Mesenchymal stem cell (in vitro differentiated cells and primary cell): ENCODE measurements around the gene LHFPL2.

Source experiments
- DNase-seq: peaks from one replicate; pipeline ENCODE4 v3.0.0-alpha.2; 2013
- H2AFZ ChIP-seq: one replicate; pipeline ENCODE4 v1.6.1; 2013; ENCODE audit warnings: low read depth, mild to moderate bottlenecking, control low read depth, inconsistent platforms, low read length, moderate library complexity
- H2AK5ac ChIP-seq: 2 replicates; pipeline ENCODE4 v1.6.1; 2013; ENCODE audit warnings: low read length, moderate library complexity, mild to moderate bottlenecking, inconsistent platforms; ENCODE audit not compliant: severe bottlenecking
- H2BK120ac ChIP-seq: one replicate; pipeline ENCODE4 v1.6.1; 2013; ENCODE audit warnings: low read depth, mild to moderate bottlenecking, inconsistent platforms, low read length, moderate library complexity
- H2BK12ac ChIP-seq, 2 experiments: one replicate each; pipeline ENCODE4 v1.6.1; 2013; ENCODE audit warnings: inconsistent platforms in 2 of 2, low read length in 2 of 2, mild to moderate bottlenecking in 2 of 2, moderate library complexity in 2 of 2, control low read depth in 1 of 2
- H2BK15ac ChIP-seq: one replicate; pipeline ENCODE4 v1.6.1; 2013; ENCODE audit warnings: mild to moderate bottlenecking, low read depth, inconsistent platforms; ENCODE audit not compliant: poor library complexity, severe bottlenecking
- H2BK5ac ChIP-seq: 2 replicates; pipeline ENCODE4 v1.6.1; 2013; ENCODE audit warnings: low read depth, mild to moderate bottlenecking, low read length, control low read depth, inconsistent platforms; ENCODE audit not compliant: poor library complexity, severe bottlenecking
- H3K14ac ChIP-seq, 2 experiments: one replicate each; pipeline ENCODE4 v1.6.1; 2013; ENCODE audit warnings: inconsistent platforms in 2 of 2, low read length in 2 of 2, control low read depth in 1 of 2, mild to moderate bottlenecking in 1 of 2, moderate library complexity in 1 of 2
- H3K18ac ChIP-seq, 2 experiments: one replicate each; pipeline ENCODE4 v1.6.1; 2013; ENCODE audit warnings: inconsistent platforms in 2 of 2, low read length in 2 of 2, control low read depth in 1 of 2, low read depth in 1 of 2, mild to moderate bottlenecking in 1 of 2
- H3K23ac ChIP-seq, 2 experiments: one replicate each; pipeline ENCODE4 v1.6.1; 2013; ENCODE audit warnings: inconsistent platforms in 2 of 2, low read length in 2 of 2, mild to moderate bottlenecking in 2 of 2, moderate library complexity in 2 of 2, control low read depth in 1 of 2
- H3K27ac ChIP-seq: 2 replicates; pipeline ENCODE4 v1.5.1; 2013; ENCODE audit warnings: mild to moderate bottlenecking, moderate library complexity, low read length, control low read depth, inconsistent platforms; ENCODE audit not compliant: poor library complexity, severe bottlenecking
- H3K27me3 ChIP-seq, 2 experiments: 2 replicates each; pipeline versions ENCODE4 v1.6.1 to v1.7.0; 2013; ENCODE audit warnings: low read length in 2 of 2, mild to moderate bottlenecking in 2 of 2, moderate library complexity in 2 of 2, control low read depth in 1 of 2, inconsistent platforms in 1 of 2; ENCODE audit not compliant: control insufficient read depth in 1 of 2, insufficient read depth in 1 of 2
- H3K36me3 ChIP-seq, 2 experiments: 2 replicates each; pipeline versions ENCODE4 v1.6.1 to v1.7.0; 2013; ENCODE audit warnings: low read length in 2 of 2, control low read depth in 1 of 2, inconsistent platforms in 1 of 2, low read depth in 1 of 2, mild to moderate bottlenecking in 1 of 2; ENCODE audit not compliant: insufficient read depth in 2 of 2, control insufficient read depth in 1 of 2
- H3K4ac ChIP-seq, 2 experiments: one replicate each; pipeline ENCODE4 v1.6.1; 2013; ENCODE audit warnings: inconsistent platforms in 2 of 2, low read length in 2 of 2, mild to moderate bottlenecking in 2 of 2, moderate library complexity in 2 of 2, control low read depth in 1 of 2, low read depth in 1 of 2
- H3K4me1 ChIP-seq: 2 replicates; pipeline ENCODE4 v1.6.1; 2013; ENCODE audit warnings: low read depth, low read length, control low read depth; ENCODE audit not compliant: control insufficient read depth, insufficient read depth
- H3K4me2 ChIP-seq: 2 replicates; pipeline ENCODE4 v1.6.1; 2013; ENCODE audit warnings: low read length, mild to moderate bottlenecking, inconsistent platforms; ENCODE audit not compliant: poor library complexity, severe bottlenecking
- H3K4me3 ChIP-seq, 2 experiments: 2 replicates each; pipeline versions ENCODE4 v1.5.1 to v1.7.0; 2013; ENCODE audit warnings: low read length in 2 of 2, mild to moderate bottlenecking in 2 of 2, control low read depth in 1 of 2, low read depth in 1 of 2; ENCODE audit not compliant: insufficient read depth in 1 of 2
- H3K79me1 ChIP-seq: replicated peaks from 2 replicates; pipeline ENCODE4 v1.6.1; 2013; ENCODE audit warnings: mild to moderate bottlenecking, control low read depth, low read length, inconsistent platforms; ENCODE audit not compliant: poor library complexity, severe bottlenecking
- H3K9ac ChIP-seq: 2 replicates; pipeline ENCODE4 v1.7.0; 2013; ENCODE audit warnings: mild to moderate bottlenecking, low read length, moderate library complexity
- H3K9me3 ChIP-seq: 2 replicates; pipeline ENCODE4 v1.7.0; 2013; ENCODE audit warnings: mild to moderate bottlenecking, low read length; ENCODE audit not compliant: control insufficient read depth
- H4K8ac ChIP-seq: one replicate; pipeline ENCODE4 v1.6.1; 2013; ENCODE audit warnings: inconsistent platforms, mild to moderate bottlenecking, low read length, moderate library complexity
- H4K91ac ChIP-seq: one replicate; pipeline ENCODE4 v1.6.1; 2013; ENCODE audit warnings: mild to moderate bottlenecking, low read length, inconsistent platforms
- whole genome bisulfite sequencing: methylation state at CpG from one replicate; pipeline ENCODE4 v1.1.7; 2013; ENCODE audit warnings: mixed read lengths; 5-methylcytosine and 5-hydroxymethylcytosine counted together

LHFPL2 gene

GRCh38 chr5:78660401-78660800 is 11.8 kb upstream of the LHFPL2 start:
- no peak overlapping the region for H4K8ac ChIP-seq
- no peaks in the 10 kb centered on the region for H3K4me1 ChIP-seq
- no peaks in the 10 kb centered on the region for H3K9me3 ChIP-seq
- no peaks in the 10 kb centered on the region for H3K27me3 ChIP-seq
- no peak overlapping the region for H2AFZ ChIP-seq
- no peaks in the 10 kb centered on the region for H3K79me1 ChIP-seq
- no peak overlapping the region for H2BK5ac ChIP-seq
- H3K9ac ChIP-seq = no peak overlapping the region
- no peak overlapping the region for H2BK15ac ChIP-seq
- no peak overlapping the region for H4K91ac ChIP-seq
- no peak overlapping the region for H3K4me2 ChIP-seq
- H3K4ac ChIP-seq = no peak overlapping the region
- H3K23ac ChIP-seq = no peak overlapping the region
- H2BK120ac ChIP-seq = no peak overlapping the region
- no peak overlapping the region for H3K18ac ChIP-seq
- WGBS = no CpG with 5 or more reads among the region's 1 CpG
- H3K27ac ChIP-seq = no peak overlapping the region
- no peak overlapping the region for H2AK5ac ChIP-seq
- no peak overlapping the region for H2BK12ac ChIP-seq
- H3K4me3 ChIP-seq = no peak overlapping the region
- no peaks in the 10 kb centered on the region for H3K36me3 ChIP-seq
- H3K14ac ChIP-seq = no peak overlapping the region
- DNase-seq = no peak

GRCh38 chr5:78659714-78660113 is 11.1 kb upstream of the LHFPL2 start:
- no peak overlapping the region for H2BK5ac ChIP-seq
- 65% methylated on average over 3 of the region's 3 CpGs for WGBS

GRCh38 chr5:78659114-78659513 is 10.5 kb upstream of the LHFPL2 start:
- 97% methylated on average over 3 of the region's 3 CpGs for WGBS
- Histone ChIP-seq H3K27ac (no peak overlapping the region), H3K23ac (no peak overlapping the region), H3K4ac (no peak overlapping the region), H2BK12ac (no peak overlapping the region), H3K18ac (no peak overlapping the region), H3K27me3 (no peaks in the 10 kb centered on the region), H3K14ac (no peak overlapping the region), H2BK120ac (no peak overlapping the region), H2BK5ac (no peak overlapping the region), H2AK5ac (no peak overlapping the region), H3K36me3 (no peaks in the 10 kb centered on the region), H3K4me2 (no peak overlapping the region), H2AFZ (no peak overlapping the region), H3K4me1 (no peaks in the 10 kb centered on the region), H3K79me1 (no peaks in the 10 kb centered on the region), H4K91ac (no peak overlapping the region), H3K9me3 (no peaks in the 10 kb centered on the region), H3K4me3 (no peak overlapping the region), H2BK15ac (no peak overlapping the region), H4K8ac (no peak overlapping the region), H3K9ac (no peak overlapping the region)
- no peak for DNase-seq

More at GRCh38 chr5:78659714-78660113, 11.1 kb upstream of the LHFPL2 start:
- no peak overlapping the region for H2AK5ac ChIP-seq
- no peak overlapping the region for H3K9ac ChIP-seq
- no peaks in the 10 kb centered on the region for H3K36me3 ChIP-seq
- no peaks in the 10 kb centered on the region for H3K9me3 ChIP-seq
- no peak overlapping the region for H4K8ac ChIP-seq
- no peak overlapping the region for H3K4ac ChIP-seq
- no peaks in the 10 kb centered on the region for H3K4me1 ChIP-seq
- no peak overlapping the region for H3K4me2 ChIP-seq
- no peak overlapping the region for H2AFZ ChIP-seq
- no peak overlapping the region for H4K91ac ChIP-seq
- H3K4me3 ChIP-seq = no peak overlapping the region
- H2BK15ac ChIP-seq = no peak overlapping the region
- no peak overlapping the region for H2BK12ac ChIP-seq
- H3K27ac ChIP-seq = no peak overlapping the region
- H3K23ac ChIP-seq = no peak overlapping the region
- H3K79me1 ChIP-seq = no peaks in the 10 kb centered on the region
- DNase-seq = no peak
- no peak overlapping the region for H2BK120ac ChIP-seq
- no peaks in the 10 kb centered on the region for H3K27me3 ChIP-seq
- no peak overlapping the region for H3K18ac ChIP-seq
- H3K14ac ChIP-seq = no peak overlapping the region

- no peak overlapping the region for H3K4me2 ChIP-seq
- no peak overlapping the region for H2BK5ac ChIP-seq
- H3K18ac ChIP-seq = no peak overlapping the region
- no peaks in the 10 kb centered on the region for H3K79me1 ChIP-seq
- H3K9me3 ChIP-seq = no peaks in the 10 kb centered on the region
- no peaks in the 10 kb centered on the region for H3K27me3 ChIP-seq
- H3K4me1 ChIP-seq = no peaks in the 10 kb centered on the region
- no peak overlapping the region for H3K14ac ChIP-seq
- H3K4ac ChIP-seq = no peak overlapping the region
- no peak overlapping the region for H2BK12ac ChIP-seq
- WGBS = 100% methylated on average over 1 of the region's 2 CpGs
- no peak overlapping the region for H2AK5ac ChIP-seq
- no peak overlapping the region for H4K8ac ChIP-seq
- DNase-seq = no peak
- no peak overlapping the region for H2BK15ac ChIP-seq
- H4K91ac ChIP-seq = no peak overlapping the region
- no peak overlapping the region for H3K27ac ChIP-seq
- no peak overlapping the region for H3K23ac ChIP-seq
- no peaks in the 10 kb centered on the region for H3K36me3 ChIP-seq
- H2BK120ac ChIP-seq = no peak overlapping the region
- H3K9ac ChIP-seq = no peak overlapping the region
- no peak overlapping the region for H3K4me3 ChIP-seq
- no peak overlapping the region for H2AFZ ChIP-seq
These were observed 8.6 kb upstream of the LHFPL2 start for GRCh38 chr5:78657201-78657600.
